ENCODE measurements around the gene POLL.

- TF ChIP-seq GATA2 (IDR thresholded peaks at IDR 0.05; ENCODE audit: low read depth, low read length) (no peak), GATA3 (IDR thresholded peaks at IDR 0.05; ENCODE audit: low read depth, low read length) (no peak)
Measured at GRCh38 chr10:101623528-101623927, 35.5 kb upstream of the POLL start.

All from SH-SY5Y (cell line).